ENCODE data around the gene TPGS1.

TPGS1 gene

DNA sequence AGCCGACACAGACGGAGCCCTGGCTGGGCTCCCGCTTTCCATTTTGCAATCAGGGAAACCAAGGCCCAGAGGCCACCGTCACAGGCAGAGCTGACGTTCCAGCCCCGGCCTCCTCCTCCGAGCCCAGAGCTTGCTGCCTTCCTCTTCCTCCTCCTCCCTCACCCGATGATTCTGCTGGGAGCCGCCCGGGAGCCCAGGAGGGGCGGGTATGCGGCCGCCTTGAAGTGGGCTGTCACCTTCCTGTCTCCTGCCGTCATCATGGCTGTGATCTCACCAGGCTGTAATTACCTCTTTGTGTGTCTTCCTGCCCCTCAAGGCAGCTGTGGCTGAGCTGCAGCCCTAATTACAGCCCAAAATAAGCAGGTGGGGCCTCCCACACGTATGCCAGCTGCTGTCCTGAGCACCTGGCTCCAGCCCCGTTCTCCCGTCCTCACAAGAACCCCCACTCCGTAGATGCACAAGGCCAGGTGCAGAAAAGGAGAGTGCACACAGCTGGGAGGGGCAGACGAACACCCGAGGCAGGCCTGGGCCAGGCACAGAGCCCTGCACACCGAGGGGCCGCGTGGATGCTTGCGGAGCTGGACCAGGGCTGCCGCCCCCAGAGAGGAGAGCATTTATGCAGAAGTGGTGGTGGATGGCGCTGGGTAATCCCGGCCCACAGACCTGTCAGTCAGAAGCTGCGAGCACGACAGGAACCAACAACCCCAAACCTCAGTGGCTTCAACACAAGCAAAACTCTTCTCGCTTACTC lies 4.0 kb downstream of the TPGS1 start:
- peak; percentile 53 to 75 for DNase-seq
- TF ChIP-seq GATA1 (IDR thresholded peaks at IDR 0.05; ENCODE audit: low read depth, low read length) (no peak), POLR2A (IDR thresholded peaks at IDR 0.05; ENCODE audit: low read length) (peak; percentile 35)

- TF ChIP-seq POLR2A (IDR thresholded peaks at IDR 0.05; ENCODE audit: low read length) (no peak), GATA1 (IDR thresholded peaks at IDR 0.05; ENCODE audit: low read depth, low read length) (no peak)
- peak; percentile 43 to 76 for DNase-seq
These were observed 5.5 kb downstream of the TPGS1 start for GRCh38 chr19:512547-513365.

DNA sequence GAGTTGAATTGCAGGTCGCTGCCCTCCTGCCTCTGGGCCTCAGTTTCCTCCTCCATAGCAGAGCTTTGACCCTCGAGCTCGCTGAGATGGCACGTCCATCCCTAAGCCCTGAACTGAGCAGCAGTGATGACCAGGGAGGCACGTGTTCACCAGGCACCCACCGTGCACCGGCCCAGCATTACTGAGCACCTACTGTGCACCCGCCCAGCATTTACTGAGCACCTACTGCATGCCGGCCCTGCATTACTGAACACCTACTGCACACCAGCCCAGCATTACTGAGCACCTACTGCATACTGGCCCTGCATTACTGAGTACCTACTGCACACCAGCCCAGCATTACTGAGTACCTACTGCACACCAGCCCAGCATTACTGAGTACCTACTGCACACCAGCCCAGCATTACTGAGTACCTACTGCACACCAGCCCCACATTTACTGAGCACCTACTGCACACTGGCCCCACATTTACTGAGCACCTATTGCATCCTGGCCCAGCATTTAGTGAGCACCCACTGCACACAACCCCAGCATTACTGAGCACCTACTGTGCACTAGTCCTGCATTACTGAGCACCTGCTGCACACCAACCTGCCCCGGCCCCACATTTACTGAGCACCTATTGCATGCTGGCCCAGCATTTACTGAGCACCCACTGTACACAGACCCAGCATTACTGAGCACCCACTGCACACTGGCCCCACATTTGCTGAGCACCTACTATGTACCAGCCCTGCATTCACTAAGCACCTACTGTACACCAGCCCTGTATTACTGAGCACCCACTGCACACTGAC lies 6.3 kb downstream of the TPGS1 start:
- peak in 1 of 2 experiments; percentile 53 for DNase-seq
- no peak for TF ChIP-seq POLR2A (IDR thresholded peaks at IDR 0.05; ENCODE audit: low read length)
- TF ChIP-seq GATA1 (IDR thresholded peaks at IDR 0.05; ENCODE audit: low read depth, low read length), result no peak

- no peak for TF ChIP-seq GATA1 (IDR thresholded peaks at IDR 0.05; ENCODE audit: low read depth, low read length)
- no peak for TF ChIP-seq POLR2A (IDR thresholded peaks at IDR 0.05; ENCODE audit: low read length)
- no peak for DNase-seq
These were observed 6.9 kb downstream of the TPGS1 start for GRCh38 chr19:514166-514663.

DNA sequence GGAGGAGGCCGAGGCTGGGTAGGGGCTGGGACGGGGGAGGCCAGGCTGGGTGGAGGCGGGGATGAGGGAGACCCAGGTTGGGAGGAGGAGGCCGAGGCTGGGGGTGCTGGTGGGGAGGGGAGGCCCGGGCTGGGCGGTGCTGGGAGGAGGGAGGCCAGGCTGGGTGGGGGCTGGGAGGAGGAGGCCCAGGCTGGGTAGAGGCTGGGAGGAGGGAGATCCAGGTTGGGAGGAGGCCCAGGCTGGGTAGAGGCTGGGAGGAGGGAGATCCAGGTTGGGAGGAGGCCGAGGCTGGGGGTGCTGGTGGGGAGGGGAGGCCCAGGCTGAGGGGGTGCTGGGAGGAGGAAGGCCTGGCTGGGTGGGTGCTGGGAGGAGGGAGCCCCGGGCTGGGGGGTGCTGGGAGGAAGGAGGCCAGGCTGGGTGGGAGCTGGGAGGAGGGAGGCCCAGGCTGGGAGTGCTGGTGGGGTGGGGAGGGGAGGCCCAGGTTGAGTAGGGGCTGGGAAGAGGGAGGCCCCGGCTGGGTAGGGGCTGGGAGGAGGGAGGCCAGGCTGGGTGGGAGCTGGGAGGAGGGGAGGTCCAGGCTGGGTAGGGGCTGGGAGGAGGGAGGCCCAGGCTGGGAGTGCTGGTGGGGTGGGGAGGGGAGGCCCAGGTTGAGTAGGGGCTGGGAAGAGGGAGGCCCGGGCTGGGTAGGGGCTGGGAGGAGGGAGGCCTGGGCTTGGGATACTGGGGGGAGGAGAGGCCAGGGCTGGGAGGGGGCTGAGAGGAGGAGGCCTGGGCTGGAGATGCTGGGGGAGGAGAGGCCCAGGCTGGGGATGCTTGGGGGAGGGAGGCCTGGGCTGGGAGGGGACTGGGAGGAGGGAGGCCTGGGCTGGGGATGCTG lies 10.7 kb downstream of the TPGS1 start:
- peak; percentile 55 to 57 for DNase-seq
- no peak for TF ChIP-seq POLR2A (IDR thresholded peaks at IDR 0.05; ENCODE audit: low read length)
- TF ChIP-seq GATA1 (IDR thresholded peaks at IDR 0.05; ENCODE audit: low read depth, low read length), result no peak

GRCh38 chr19:518598-519231 lies 11.4 kb downstream of the TPGS1 start:
- DNase-seq, result peak; percentile 46 to 53
- no peak for TF ChIP-seq GATA1 (IDR thresholded peaks at IDR 0.05; ENCODE audit: low read depth, low read length)
- no peak for TF ChIP-seq POLR2A (IDR thresholded peaks at IDR 0.05; ENCODE audit: low read length)

- TF ChIP-seq POLR2A (IDR thresholded peaks at IDR 0.05; ENCODE audit: low read length) (no peak), GATA1 (IDR thresholded peaks at IDR 0.05; ENCODE audit: low read depth, low read length) (no peak)
- no peak for DNase-seq
These were observed 12.2 kb downstream of the TPGS1 start for GRCh38 chr19:519449-519865.

- TF ChIP-seq POLR2A (IDR thresholded peaks at IDR 0.05; ENCODE audit: low read length), result no peak
- no peak for TF ChIP-seq GATA1 (IDR thresholded peaks at IDR 0.05; ENCODE audit: low read depth, low read length)
- no peak for DNase-seq
These were observed 15.4 kb downstream of the TPGS1 start for GRCh38 chr19:522726-523125.

DNA sequence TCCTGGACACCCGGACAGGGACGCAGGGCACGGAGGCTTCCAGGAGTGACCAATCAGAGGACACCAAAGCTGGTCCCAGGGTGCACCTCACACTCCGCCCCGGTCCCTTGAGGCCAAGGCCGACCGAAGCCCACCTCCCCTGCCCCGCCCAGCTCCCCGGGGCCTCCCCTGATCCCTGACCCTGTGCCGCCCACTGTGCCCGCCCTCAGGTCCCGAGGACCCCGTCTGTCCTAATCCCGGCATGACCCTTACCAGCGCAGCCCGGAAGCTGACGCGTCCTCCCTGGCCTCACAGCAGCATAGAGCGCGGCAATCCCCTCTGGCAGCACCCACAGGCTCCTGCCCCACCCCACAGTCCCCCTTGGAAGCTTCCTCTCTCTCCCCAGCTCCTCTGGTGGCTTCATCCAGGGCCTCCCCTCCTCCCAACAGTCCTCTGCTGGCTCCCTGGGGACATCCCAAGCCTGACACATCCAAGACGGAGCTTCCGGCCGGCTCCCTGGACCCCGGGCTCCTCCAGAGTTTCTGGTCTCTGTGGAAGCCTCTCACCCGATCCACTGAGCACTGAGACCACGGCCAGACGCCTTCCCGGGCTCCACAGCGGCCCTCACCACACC lies 16.9 kb downstream of the TPGS1 start:
- no peak for TF ChIP-seq POLR2A (IDR thresholded peaks at IDR 0.05; ENCODE audit: low read length)
- TF ChIP-seq GATA1 (IDR thresholded peaks at IDR 0.05; ENCODE audit: low read depth, low read length), result no peak
- no peak for DNase-seq

- no peak for DNase-seq
- no peak for TF ChIP-seq GATA1 (IDR thresholded peaks at IDR 0.05; ENCODE audit: low read depth, low read length)
- TF ChIP-seq POLR2A (IDR thresholded peaks at IDR 0.05; ENCODE audit: low read length), result no peak
These were observed 17.7 kb downstream of the TPGS1 start for GRCh38 chr19:525029-525428.

DNA sequence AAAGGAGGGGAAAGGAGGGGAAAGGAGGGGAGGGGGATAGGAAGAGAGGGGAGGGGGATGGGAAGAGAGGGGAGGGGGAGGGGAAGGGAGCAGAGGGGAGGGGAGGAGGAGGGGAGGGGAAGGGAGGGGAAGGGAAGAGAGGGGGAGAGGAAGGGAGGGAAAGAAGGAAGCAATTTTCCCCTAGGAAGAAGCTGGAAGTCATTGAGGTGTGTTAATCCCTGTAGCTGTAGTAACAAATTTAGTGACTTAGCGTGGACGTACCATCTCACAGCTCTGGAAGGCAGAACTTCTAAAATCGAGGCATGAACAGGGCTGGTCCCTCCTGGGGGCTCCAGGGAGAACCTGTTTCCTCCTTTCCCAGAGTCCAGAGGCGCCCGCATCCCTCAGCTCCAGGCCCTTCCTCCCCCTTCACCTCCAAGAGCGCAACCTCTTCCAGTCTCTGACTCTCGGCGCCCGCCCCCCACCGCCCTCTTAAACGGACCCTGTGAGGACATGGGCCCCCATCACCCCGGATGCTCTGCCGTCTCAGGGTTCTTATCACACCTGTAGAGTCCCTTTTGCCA lies 18.6 kb downstream of the TPGS1 start:
- no peak for DNase-seq
- TF ChIP-seq GATA1 (IDR thresholded peaks at IDR 0.05; ENCODE audit: low read depth, low read length), result no peak
- TF ChIP-seq POLR2A (IDR thresholded peaks at IDR 0.05; ENCODE audit: low read length), result no peak
